Hepatic stellate cell (primary cell): ENCODE data around the gene SP6.

Experiments
- DNase-seq: peaks from one replicate; pipeline ENCODE4 v3.0.0; 2011; ENCODE audit warnings: low spot score

SP6 gene

DNA sequence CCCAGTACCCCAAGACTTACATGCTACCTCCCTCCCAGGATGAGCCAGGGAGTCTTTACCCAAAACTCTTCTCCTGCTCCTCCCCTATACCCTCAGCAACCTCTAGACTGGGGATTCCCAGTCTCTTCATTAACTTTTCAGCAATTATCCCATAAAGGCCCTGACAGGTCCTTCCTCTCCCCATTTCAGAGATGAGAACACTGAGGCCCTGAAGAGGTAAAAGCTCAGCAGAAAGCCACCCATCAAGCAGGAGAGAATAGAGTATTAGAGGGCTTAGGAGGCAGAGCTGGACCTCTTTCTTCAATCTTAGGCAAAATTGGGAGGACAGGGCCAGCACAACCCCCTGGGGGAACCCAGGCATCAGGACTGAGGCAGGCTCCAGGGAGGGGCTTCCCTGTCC is 5.9 kb upstream of the SP6 start:
- no peak for DNase-seq

GRCh38 chr17:47855737-47856136 is 4.8 kb upstream of the SP6 start:
- no peak for DNase-seq

GRCh38 chr17:47853616-47854015 is 2.7 kb upstream of the SP6 start:
- DNase-seq = no peak

- DNase-seq = no peak
Measured at GRCh38 chr17:47852113-47852949, 1.4 kb upstream of the SP6 start.

GRCh38 chr17:47851764-47852112 is 775 bp upstream of the SP6 start:
- DNase-seq = no peak

- no peak for DNase-seq
Measured at GRCh38 chr17:47850373-47850691, 631 bp downstream of the SP6 start.

- DNase-seq = no peak
Measured at GRCh38 chr17:47848198-47848513, 2.8 kb downstream of the SP6 start.

GRCh38 chr17:47847341-47848197 is 3.4 kb downstream of the SP6 start:
- no peak for DNase-seq

GRCh38 chr17:47846716-47847340 is 4.1 kb downstream of the SP6 start:
- no peak for DNase-seq

DNA sequence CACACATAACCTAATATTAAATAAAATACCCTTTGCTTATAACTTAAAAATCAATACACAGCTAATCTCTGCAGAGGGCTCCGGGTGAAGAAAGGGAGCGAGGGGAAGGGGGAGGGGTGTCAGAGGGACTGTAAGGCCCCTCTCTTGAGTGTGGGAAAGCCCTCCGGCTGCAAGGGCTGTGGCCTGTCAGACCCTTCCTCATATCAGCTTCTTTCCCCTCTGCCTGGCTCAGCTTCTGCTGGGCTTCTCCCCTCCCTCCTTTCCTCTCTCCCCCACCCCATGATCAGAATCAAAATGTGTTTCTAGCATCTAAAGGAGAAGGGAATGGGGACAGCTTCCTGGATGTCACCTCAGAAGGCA is 5.3 kb downstream of the SP6 start:
- no peak for DNase-seq

- peak; percentile 64 for DNase-seq
Measured at GRCh38 chr17:47844814-47845715, 5.9 kb downstream of the SP6 start.

DNA sequence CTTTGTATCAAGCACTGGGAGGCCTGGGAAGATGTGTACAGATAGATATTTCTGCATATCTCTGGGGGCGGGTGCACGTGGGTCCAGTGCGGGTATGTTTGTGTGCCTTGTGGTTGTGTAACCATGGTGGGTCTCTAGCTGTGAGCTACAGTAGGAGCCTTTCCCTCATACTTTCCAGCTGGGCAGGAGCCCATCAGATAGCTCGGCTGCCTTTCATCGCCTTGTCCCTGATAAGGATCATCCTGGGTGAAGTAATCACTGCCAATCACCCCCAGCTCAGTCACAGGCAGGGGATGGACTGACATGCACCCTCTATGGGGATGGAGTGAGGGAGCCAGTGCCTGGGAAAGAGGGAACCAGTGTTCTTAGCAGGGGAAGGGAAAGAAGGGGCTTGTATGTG is 6.7 kb downstream of the SP6 start:
- peak; percentile 50 for DNase-seq

DNA sequence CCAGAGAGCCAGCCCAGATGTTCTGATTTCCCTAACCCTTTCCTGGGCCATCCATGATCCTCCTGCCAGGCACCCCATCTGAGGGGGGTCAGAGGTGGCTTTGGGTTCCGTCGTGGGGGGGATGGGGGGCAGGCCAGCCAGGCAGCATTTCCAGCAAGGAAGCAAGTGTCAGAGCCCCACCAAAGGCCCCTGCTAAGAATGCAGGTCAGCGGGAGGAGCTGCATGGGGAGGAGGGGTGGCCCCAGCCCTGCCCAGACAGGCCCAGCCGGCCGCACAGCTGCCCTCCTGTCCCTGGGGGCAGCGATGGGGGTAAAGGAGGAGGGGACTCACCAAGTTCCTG is 7.6 kb downstream of the SP6 start:
- no peak for DNase-seq

DNA sequence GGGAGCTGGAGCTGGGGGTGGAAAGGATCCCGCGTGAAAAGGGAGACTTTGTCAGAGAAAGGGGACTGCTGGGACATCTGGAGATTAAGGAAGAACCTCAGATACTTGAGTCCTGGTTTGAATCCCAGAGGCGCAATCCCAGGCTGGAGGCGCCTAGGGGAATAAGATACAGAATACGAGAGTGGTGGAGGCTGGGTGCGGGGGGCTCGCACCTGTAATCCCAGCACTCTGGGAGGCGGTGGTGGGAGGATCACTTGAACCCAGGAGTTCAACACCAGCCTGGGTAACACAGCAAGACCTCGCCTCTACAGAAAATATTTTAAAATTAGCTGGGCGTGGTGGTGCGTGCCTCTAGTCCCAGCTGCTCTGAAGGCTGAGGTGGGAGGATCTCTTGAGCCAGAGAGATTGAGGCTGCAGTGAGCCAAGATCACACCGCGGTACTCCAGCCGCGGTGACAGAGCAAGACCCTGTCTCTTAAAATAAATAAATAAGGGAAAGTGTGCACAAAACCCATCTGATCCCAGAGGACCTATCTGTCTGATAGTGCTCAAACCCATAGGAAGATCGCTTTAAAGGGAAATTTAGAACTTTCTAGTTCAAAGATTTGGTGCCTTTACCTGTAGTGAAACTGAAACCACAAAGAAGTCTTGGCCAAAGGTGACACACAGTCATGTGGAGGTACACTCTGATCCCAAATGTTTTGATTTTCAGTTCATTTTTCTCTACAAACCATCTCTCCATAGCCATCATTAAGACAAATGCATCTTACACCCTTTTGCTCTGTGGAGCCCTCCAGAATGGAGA is 9.3 kb downstream of the SP6 start:
- DNase-seq = no peak

DNA sequence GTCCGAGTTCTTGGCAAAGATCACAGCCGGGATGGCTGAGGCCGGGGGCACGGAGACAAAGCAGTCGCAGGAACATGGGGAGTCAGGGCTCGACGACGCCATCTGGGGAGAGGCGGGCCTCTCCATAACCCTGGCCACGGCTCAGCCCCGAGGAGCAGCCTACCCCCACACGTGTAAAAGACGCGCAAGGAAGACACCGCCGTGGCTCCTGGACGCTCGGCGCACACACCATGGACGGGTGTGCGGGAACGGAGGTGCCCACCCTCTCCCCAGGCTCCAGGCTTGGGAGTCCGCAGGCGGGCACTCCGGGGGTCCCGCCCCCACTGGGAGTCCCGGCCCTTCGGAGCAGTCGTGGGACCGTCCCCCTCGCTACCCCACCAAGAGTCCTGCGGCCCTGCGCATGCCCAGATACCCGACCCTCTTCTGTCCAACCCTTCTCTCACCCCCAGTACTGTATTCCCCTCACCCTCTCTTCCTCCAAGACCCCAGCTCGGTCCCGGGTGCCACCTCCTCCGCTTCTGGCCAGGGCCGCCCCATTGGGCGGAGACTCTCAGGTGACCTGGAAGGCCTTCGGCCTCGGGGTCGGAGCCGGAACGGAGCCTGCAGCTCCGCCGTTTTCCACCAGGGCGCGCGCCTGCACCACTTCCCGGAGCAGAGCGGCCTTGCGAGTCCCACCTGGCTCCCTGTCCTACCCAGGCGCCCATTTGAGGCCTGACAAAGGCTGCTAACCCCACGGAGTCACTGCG is 10.0 kb downstream of the SP6 start, which contains the start of gene SCRN2:
TSS of gene SCRN2 (minus strand) at position 532 of the 746 bp plus-strand sequence. CDS start at position 102, 430 bp downstream.
- DNase-seq = peak; percentile 91

GRCh38 chr17:47840001-47840741 is 10.8 kb downstream of the SP6 start:
- no peak for DNase-seq

DNA sequence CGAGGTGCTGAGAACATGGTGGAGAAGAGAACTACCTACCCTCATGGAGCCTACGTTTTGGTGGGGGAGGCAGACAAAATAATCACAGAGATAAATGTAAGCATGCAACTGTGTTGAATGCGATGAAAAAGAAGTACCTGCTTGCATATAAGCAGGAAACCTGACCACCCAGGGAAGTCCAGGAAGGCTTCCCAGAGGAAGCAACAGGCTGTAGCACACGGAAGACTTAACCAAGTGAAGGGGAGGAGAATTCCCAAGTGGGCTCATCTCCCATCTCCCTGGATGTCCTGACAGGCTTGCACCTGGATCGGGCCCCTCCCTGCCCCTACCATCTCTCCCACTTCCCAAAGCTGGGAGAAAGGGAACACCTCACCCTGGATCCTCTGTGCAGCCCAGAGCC is 11.9 kb downstream of the SP6 start:
- DNase-seq = no peak

GRCh38 chr17:47838636-47839035 is 12.3 kb downstream of the SP6 start:
- no peak for DNase-seq

DNA sequence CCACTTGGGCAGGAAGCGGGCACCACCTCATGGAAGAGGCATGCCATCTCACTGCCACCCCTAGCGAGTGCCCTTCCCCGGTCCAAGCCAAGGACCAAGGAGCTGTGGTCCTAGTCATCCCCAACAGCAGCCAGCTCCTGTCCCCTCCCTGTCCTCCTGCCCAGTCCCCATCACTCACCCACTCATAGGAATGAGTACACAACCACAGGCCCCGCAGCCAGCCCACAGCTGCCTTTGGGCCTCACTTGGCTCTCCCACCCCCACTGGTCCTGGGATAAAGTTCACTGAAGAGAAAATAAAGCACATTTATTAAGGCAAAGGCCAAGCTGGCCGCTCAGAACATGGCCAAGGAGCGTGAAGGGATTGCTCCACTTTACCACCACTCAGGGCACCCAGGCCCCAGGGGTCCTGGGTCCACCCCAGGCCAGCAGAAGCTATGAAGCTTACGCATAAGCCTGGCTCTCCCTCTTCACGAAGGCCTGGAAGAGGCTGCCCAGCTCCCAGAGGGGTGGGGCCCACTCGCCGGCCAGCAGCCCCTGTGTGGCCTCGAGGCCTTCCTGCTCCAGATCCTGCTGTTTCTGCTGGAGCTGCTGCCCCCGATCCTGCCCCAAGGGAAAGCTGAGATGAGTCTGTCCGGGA is 13.4 kb downstream of the SP6 start:
- no peak for DNase-seq
